Measurements from ENCODE around the gene DYDC1. TPM values are rescaled to one million over a fixed set of nuclear protein-coding genes. Genes with fewer than 3 reads are reported as not detected.

The DYDC1 gene
- total RNA-seq, 1 experiment from 2014 or later: not detected

DNA sequence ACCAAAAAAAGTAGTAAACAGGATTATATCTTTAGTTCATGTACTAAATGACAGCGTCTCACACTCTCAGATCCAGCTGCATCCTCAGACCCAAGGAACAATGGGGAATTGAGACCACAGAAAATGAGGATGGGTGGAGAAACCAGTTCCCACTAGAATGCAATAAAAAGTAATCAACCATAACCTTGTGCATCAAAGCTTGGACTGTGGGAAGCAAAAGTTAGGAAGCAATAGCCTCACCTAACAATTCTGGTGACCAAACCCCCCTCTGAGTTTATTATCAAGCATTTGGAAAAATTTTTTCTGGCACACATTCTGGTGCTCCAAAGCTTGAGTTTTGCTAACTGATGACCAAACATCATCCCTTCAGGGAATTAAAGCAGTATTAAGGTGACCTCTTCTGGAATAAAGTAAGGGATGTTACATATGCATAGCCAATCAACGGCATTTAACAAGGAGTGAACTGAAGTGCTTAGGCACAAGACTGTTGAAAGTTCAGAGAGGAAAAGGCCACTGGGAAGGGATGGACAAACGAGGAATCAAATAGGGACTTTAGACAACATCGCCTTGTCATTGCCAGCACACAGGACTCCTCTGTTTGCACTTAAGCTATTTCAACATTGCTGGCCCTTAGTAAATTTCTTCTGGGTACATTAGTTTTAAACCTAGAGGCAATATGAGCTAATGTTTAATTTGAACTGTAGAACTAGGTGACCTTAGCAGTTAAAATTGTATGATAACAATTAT lies 65.9 kb downstream of the DYDC1 start:
- DNase-seq (ENCODE audit: low spot score): no peak
- in situ Hi-C loops (cut with HindIII; ENCODE audit: low sequenced_read_pairs): no loop called here

DNA sequence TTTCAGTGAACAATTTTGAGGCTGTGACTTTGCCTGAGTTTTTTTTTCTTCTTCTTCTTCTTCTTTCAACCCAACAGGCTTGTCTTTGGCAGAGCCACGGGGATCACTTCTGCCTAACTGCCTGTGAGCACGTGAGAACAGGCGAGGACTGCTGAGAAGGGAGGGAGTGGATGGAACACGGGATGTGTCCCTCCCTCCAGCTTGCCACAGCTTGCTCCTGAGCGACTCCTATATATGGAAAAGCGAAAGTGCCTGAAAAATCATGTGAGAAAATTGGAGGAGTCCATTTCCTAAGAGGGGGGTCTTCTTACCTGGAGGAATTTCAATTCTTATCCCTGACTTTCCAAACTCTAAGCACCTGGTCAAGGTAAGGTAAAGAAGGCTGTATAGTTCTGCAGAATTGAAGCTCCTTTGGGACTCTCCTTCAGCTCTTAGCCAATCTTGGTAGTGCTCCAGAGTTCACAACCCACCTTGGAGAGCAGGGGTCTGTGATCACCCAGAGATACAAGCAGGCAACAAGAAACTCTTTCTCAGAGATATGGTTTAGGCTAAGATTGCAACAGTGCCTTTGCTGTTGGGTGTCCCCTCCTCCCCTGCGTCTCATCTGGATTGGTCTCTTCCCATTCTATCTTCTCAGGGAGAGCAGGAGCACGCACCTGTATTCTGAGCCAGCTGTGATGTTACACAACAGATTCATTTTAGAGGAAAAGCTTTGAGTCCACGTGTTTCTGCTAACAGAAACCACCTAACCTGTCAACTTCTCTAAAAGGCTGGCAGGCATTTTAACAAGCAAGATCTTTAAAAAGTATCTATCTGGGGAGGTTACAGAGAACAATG lies 66.9 kb downstream of the DYDC1 start, which contains the start of gene MAT1A:
Gene MAT1A (minus strand): TSS at position 208 of the 837 bp plus-strand sequence. CDS start 235 bp downstream, outside the sequence.
- DNase-seq (ENCODE audit: low spot score): no peak
- in situ Hi-C loops (cut with HindIII; ENCODE audit: low sequenced_read_pairs): no loop called here

DNA sequence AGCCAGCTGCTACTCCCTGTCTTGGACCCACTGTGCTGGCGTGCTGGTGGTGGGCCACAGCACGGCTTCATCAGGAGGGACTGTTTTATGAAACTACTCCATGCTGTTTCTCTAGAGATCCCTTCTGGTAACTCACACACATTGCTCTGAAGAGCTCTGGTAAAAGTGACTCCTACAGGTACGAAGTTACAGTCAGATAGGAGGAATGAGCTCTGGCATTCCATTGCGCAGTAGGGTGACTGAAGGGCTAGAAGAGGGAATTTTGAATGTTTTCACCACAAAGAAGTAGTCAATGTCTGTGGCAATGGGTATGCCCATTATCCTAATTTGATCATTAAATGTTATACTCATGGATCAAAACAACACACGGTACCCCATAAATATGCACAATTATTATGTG lies 67.7 kb downstream of the DYDC1 start:
- DNase-seq (ENCODE audit: low spot score): no peak
- in situ Hi-C loops (cut with HindIII; ENCODE audit: low sequenced_read_pairs): no loop called here

Other genes starting within 250 kb of the DYDC1 start
- 1.7 TPM in 1 of 2 replicates, not detected in the other for gene PLAC9, start 224.0 kb downstream of the DYDC1 start, total RNA-seq (2014; rRNA removed; shearing (Covaris generic))
- gene ANXA11, start 151.2 kb downstream of the DYDC1 start, total RNA-seq (2014; rRNA removed; shearing (Covaris generic)): 99.7 and 111 TPM in 2 replicates
- 2.1 and 3.9 TPM in 2 replicates for gene MAT1A, start 67.1 kb downstream of the DYDC1 start, total RNA-seq (2014; rRNA removed; shearing (Covaris generic))
- not detected in 2 replicates for gene DYDC2, start within 50 bp of the DYDC1 start, total RNA-seq (2014; rRNA removed; shearing (Covaris generic))
- gene PRXL2A, start 51.8 kb upstream of the DYDC1 start, total RNA-seq (2014; rRNA removed; shearing (Covaris generic)): 61.2 and 65.0 TPM in 2 replicates
- 8.5 and 24.5 TPM in 2 replicates for gene TSPAN14, start 97.6 kb upstream of the DYDC1 start, total RNA-seq (2014; rRNA removed; shearing (Covaris generic))
- not detected in 2 replicates for gene SH2D4B, start 181.1 kb upstream of the DYDC1 start, total RNA-seq (2014; rRNA removed; shearing (Covaris generic))